ENCODE results near the gene PRKN. TPM values are rescaled to one million over a fixed set of nuclear protein-coding genes. Genes with fewer than 3 reads are reported as not detected.

The PRKN gene
- total RNA-seq, 1 experiment from 2014 or later: 2.0 TPM

DNA sequence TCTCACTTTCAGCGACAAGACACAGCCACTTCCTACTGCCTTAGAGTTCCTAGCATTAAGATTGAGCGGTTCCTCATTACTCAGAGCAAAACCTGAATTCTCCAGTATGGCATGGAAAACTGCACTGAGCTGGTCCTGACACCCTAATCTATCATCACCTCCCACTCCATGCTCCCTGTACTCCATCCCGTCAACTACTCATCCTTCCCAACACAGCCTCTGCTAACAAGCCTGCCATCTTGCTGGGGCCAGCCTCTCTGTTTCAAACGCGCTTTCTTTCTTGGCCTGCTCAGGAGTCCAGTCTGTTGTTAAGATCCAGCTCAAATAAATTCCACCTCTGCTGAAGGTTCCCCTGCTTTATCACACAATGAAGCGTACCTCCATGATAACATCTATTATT lies 12.0 kb downstream of the PRKN start:
- Histone ChIP-seq H2BK12ac (ENCODE audit: insufficient read length, low read depth, low read length) (no peak overlapping the region), H3K4me1 (ENCODE audit: insufficient read depth, low read length) (no peaks in the 10 kb centered on the region), H3K23ac (ENCODE audit: insufficient read length, low read depth, low read length) (no peak overlapping the region), H3K14ac (ENCODE audit: insufficient read depth, low read length) (no peak overlapping the region), H4K5ac (ENCODE audit: insufficient read length, low read depth, low read length) (no peak overlapping the region), H3K4ac (ENCODE audit: low read depth, low read length) (no peak overlapping the region), H3K27me3 (ENCODE audit: insufficient read depth, low read length) (no peaks in the 10 kb centered on the region), H2BK120ac (ENCODE audit: low read depth, low read length, poor library complexity, severe bottlenecking) (no peak overlapping the region), H3K9me3 (ENCODE audit: control insufficient read depth, low read depth, low read length) (no peaks in the 10 kb centered on the region), H3K27ac (ENCODE audit: insufficient read length, low read depth, low read length) (no peak overlapping the region), H3K18ac (ENCODE audit: insufficient read length, low read depth, low read length) (no peak overlapping the region), H2BK15ac (ENCODE audit: low read depth, low read length) (no peak overlapping the region), H4K8ac (replicated peaks; ENCODE audit: insufficient read length, low read depth, low read length) (no peak overlapping the region), H4K91ac (ENCODE audit: insufficient read length, low read depth, low read length) (no peak overlapping the region), H3K56ac (ENCODE audit: insufficient read length, low read depth, low read length) (no peak overlapping the region), H2AK5ac (ENCODE audit: insufficient read length, low read length) (no peak overlapping the region), H2BK20ac (ENCODE audit: low read depth, low read length, poor library complexity, severe bottlenecking) (no peak overlapping the region), H4K20me1 (ENCODE audit: control insufficient read depth, insufficient read depth, insufficient read length) (no peaks in the 10 kb centered on the region), H3K9ac (ENCODE audit: extremely low read depth, insufficient read length, low read length) (no peak overlapping the region), H3K79me2 (ENCODE audit: insufficient read depth, low read length) (no peaks in the 10 kb centered on the region), H3K4me2 (ENCODE audit: insufficient read depth, insufficient read length, low read length) (no peak overlapping the region), H3K79me1 (ENCODE audit: insufficient read depth, low read depth, low read length, poor library complexity, severe bottlenecking) (no peaks in the 10 kb centered on the region), H2AFZ (ENCODE audit: low read length) (no peak overlapping the region), H2BK5ac (ENCODE audit: insufficient read length, low read length) (no peak overlapping the region), H3T11ph (ENCODE audit: low read length) (no peak overlapping the region), H3K23me2 (ENCODE audit: insufficient read length, low read depth, low read length, poor library complexity, severe bottlenecking) (no peaks in the 10 kb centered on the region)
- Mint-ChIP-seq H3K27ac (no peak overlapping the region; a peak in 1 of 7 replicates), H3K27me3 (ENCODE audit: low read depth) (no peaks in the 10 kb centered on the region), H3K4me1 (peaks cover 19 to 21% of the 10 kb centered on the region in 2 experiments), H3K36me3 (ENCODE audit: insufficient read depth in 1 of 3, low read depth in 3 of 3) (peaks cover 0 to 7% (median 2%) of the 10 kb centered on the region in 3 experiments; a peak in 3 of 7 replicates), H3K4me3 (no peak overlapping the region), H3K9me3 (peaks cover 3 to 5% of the 10 kb centered on the region in 2 experiments; a peak in 4 of 5 replicates)
- no CpG with 5 or more reads among the region's 6 CpGs for WGBS (ENCODE audit: extremely low coverage, insufficient read length, low lambda C conversion rate)
- TF ChIP-seq, protein P1, sequence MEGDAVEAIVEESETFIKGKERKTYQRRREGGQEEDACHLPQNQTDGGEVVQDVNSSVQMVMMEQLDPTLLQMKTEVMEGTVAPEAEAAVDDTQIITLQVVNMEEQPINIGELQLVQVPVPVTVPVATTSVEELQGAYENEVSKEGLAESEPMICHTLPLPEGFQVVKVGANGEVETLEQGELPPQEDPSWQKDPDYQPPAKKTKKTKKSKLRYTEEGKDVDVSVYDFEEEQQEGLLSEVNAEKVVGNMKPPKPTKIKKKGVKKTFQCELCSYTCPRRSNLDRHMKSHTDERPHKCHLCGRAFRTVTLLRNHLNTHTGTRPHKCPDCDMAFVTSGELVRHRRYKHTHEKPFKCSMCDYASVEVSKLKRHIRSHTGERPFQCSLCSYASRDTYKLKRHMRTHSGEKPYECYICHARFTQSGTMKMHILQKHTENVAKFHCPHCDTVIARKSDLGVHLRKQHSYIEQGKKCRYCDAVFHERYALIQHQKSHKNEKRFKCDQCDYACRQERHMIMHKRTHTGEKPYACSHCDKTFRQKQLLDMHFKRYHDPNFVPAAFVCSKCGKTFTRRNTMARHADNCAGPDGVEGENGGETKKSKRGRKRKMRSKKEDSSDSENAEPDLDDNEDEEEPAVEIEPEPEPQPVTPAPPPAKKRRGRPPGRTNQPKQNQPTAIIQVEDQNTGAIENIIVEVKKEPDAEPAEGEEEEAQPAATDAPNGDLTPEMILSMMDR (conservative IDR thresholded peaks at IDR 0.05): no peak
- no peak for DNase-seq
